CD4-positive, CD25-positive, alpha-beta regulatory T cell (primary cell): ENCODE data around the gene MKRN1. TPM values are rescaled to one million over a fixed set of nuclear protein-coding genes. Genes with fewer than 3 reads are reported as not detected.
"Not testable (repeated sequence)": the region's sequence is repeated elsewhere in the genome, so short reads cannot be mapped to it uniquely, and the experiment has no call there.

Experiments
- ATAC-seq, 2 donors: fragments of 150-1000 bp; cut with Tn5 transposase; one replicate each; pipeline ENCODE4 v1.10.0; 2021; ENCODE audit warnings: low read depth in 2 of 2, moderate number of reproducible peaks in 2 of 2, moderate library complexity in 1 of 2
- DNase-seq, 3 donors: peaks; one replicate each; pipeline versions ENCODE4 v3.0.0 to v3.0.0-alpha.2; 2012 to 2022; ENCODE audit warnings: mixed read lengths in 1 of 3
- H3K27ac ChIP-seq: one replicate; pipeline ENCODE4 v1.7.0; 2013; ENCODE audit warnings: mild to moderate bottlenecking, low read length; ENCODE audit not compliant: insufficient read depth, poor library complexity, severe bottlenecking
- H3K27me3 ChIP-seq: one replicate; pipeline ENCODE4 v1.7.0; 2013; ENCODE audit warnings: low read length; ENCODE audit not compliant: control insufficient read depth, insufficient read depth
- H3K36me3 ChIP-seq: one replicate; pipeline ENCODE4 v1.7.0; 2013; ENCODE audit warnings: mild to moderate bottlenecking, low read length, moderate library complexity; ENCODE audit not compliant: control insufficient read depth, insufficient read depth
- H3K4me1 ChIP-seq: 2 replicates; pipeline ENCODE4 v1.7.0; 2013; ENCODE audit warnings: mild to moderate bottlenecking, low read length; ENCODE audit not compliant: insufficient read depth, control insufficient read depth, poor library complexity, severe bottlenecking
- H3K4me3 ChIP-seq: one replicate; pipeline ENCODE4 v1.7.0; 2013; ENCODE audit warnings: low read depth, mild to moderate bottlenecking, low read length, moderate library complexity
- H3K9me3 ChIP-seq, 2 experiments: 1 replicate in 1 of 2; 2 replicates in 1 of 2; pipeline ENCODE4 v1.7.0; 2013; ENCODE audit warnings: low read length in 2 of 2, mild to moderate bottlenecking in 1 of 2, moderate library complexity in 1 of 2; ENCODE audit not compliant: control insufficient read depth in 2 of 2
- H3K27ac Mint-ChIP-seq, 3 donors: one replicate each; pipeline ENCODE4 v1.8.0; 2020 to 2022; ENCODE audit warnings: mild to moderate bottlenecking in 3 of 3, mixed read lengths in 3 of 3, moderate library complexity in 2 of 3
- H3K27me3 Mint-ChIP-seq: one replicate; pipeline ENCODE4 v1.8.0; 2022; ENCODE audit warnings: mild to moderate bottlenecking, mixed read lengths
- H3K36me3 Mint-ChIP-seq: one replicate; pipeline ENCODE4 v1.8.0; 2020; ENCODE audit warnings: mixed read lengths
- H3K4me1 Mint-ChIP-seq, 4 donors: one replicate each; pipeline ENCODE4 v1.8.0; 2020 to 2022; ENCODE audit warnings: mixed read lengths in 4 of 4, mild to moderate bottlenecking in 1 of 4
- H3K4me3 Mint-ChIP-seq, 4 donors: one replicate each; pipeline ENCODE4 v1.8.0; 2020 to 2022; ENCODE audit warnings: mild to moderate bottlenecking in 4 of 4, mixed read lengths in 4 of 4, moderate library complexity in 3 of 4
- H3K9me3 Mint-ChIP-seq, 7 donors: one replicate each; pipeline ENCODE4 v1.8.0; 2020 to 2022; ENCODE audit warnings: mixed read lengths in 7 of 7, mild to moderate bottlenecking in 3 of 7, moderate library complexity in 2 of 7
- polyA plus RNA-seq, 4 donors: library from polyadenylated mRNA; unstranded; fragments of 300-500 nt; fragmentation: Illumina TruSeq; gene quantifications; one replicate each; pipeline ENCODE4 v1.2.3, GENCODE V29; 2021
- total RNA-seq: library from RNA; stranded (reverse); gene quantifications from one replicate; pipeline ENCODE4 v1.2.3, GENCODE V29; 2022

Gene MKRN1
- total and polyA plus RNA-seq, 5 donors from 2014 or later, result 127 to 166 (median 152) TPM

DNA sequence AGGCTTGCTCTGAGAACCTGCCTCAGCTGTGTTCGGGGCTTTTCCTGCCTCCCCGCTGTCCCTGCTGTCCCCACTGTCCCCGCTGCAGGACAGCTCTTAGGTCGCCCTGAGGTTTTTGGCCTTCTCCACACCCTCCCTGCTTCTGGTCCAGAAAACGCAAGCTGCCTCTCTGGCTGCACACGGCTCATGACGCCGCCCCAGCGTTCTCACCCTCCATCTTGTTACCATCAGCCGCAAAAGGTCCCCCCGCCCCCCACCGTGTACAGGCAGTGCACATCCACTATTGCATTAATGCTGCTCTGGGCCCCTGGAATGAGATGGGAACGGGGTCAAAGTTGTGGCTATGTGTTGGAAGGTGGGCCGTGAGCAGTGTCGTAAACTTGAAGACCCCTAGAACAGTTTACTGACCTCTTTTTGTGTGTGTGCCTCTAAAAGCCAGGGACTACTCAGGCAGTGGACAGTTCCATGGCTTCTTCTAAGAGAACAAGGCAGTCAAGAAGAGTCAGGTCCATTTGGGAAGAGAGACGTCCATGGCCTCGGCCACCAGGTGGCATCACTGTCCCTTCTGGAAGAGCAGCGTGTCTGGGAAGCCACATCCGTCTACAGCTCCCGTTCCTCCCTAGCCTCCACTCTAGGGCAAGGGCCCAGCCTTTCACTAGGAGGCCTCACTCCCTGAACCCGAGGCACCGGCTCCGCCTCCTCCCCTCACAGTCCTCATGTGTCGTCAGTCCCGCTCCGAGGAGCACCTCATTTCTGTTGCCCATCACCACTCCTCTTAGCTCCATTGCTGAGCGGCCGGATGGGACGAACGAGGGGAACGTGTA is 38.5 kb upstream of the MKRN1 start:
- Mint-ChIP-seq H3K4me3 (no peak overlapping the region), H3K36me3 (no peaks in the 10 kb centered on the region), H3K27me3 (peaks cover 20% of the 10 kb centered on the region), H3K9me3 (peaks cover 0 to 2% (median 0%) of the 10 kb centered on the region in 7 donors), H3K4me1 (peaks cover 0 to 4% (median 1%) of the 10 kb centered on the region in 4 donors), H3K27ac (no peak overlapping the region)
- H3K9me3 ChIP-seq, result no peaks in the 10 kb centered on the region
- ATAC-seq (peak in 1 of 2 donors; percentile 39), DNase-seq (peak; percentile 29 to 69 (median 44))
- no peaks in the 10 kb centered on the region for H3K27me3 ChIP-seq
- H3K4me1 ChIP-seq, result no peaks in the 10 kb centered on the region
- no peaks in the 10 kb centered on the region for H3K36me3 ChIP-seq
- no peak overlapping the region for H3K4me3 ChIP-seq
- H3K27ac ChIP-seq, result no peak overlapping the region

DNA sequence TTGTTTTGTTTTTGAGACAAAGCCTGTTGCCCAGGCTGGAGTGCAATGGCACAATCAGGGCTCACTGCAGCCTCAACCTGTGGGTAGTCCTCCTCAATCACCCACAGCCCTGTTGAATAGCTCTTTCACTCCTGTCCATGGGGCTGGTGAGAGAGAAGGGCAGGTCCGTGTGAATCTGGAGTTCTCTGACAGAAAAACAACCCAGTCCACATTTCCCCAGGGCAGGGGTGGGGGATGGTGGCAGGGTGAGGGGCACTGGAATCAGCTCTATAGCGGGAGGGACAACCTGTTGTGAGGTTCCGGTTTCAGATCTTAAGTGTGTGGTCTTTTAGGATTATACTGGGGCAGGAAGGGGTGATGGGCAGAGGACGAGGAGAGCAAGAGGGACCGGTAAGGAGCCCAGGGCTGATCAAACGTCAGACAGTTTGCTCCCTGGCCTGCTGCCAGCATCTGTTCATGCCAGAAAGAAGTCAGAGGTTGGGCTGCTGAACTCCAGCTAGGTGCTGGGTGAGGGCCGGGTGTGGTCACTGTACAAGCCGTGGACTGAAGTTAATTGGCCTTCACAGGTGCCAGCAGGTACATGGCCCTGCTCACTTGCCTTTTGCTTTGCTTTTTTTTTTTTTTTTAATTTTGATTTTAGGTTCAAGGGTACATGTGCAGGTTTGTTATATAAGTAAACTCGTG is 33.2 kb upstream of the MKRN1 start:
- H3K4me3 Mint-ChIP-seq, result no peak overlapping the region
- H3K27me3 Mint-ChIP-seq, result peaks cover 5% of the 10 kb centered on the region
- H3K27ac ChIP-seq, result no peak overlapping the region
- H3K9me3 ChIP-seq, result no peaks in the 10 kb centered on the region
- no peaks in the 10 kb centered on the region for H3K4me1 Mint-ChIP-seq
- ATAC-seq, result no peak
- H3K36me3 ChIP-seq, result no peaks in the 10 kb centered on the region
- no peak overlapping the region for H3K27ac Mint-ChIP-seq
- H3K4me3 ChIP-seq, result no peak overlapping the region
- no peaks in the 10 kb centered on the region for H3K36me3 Mint-ChIP-seq
- no peaks in the 10 kb centered on the region for H3K27me3 ChIP-seq
- no peaks in the 10 kb centered on the region for H3K4me1 ChIP-seq
- no peaks in the 10 kb centered on the region for H3K9me3 Mint-ChIP-seq
- DNase-seq, result no peak

DNA sequence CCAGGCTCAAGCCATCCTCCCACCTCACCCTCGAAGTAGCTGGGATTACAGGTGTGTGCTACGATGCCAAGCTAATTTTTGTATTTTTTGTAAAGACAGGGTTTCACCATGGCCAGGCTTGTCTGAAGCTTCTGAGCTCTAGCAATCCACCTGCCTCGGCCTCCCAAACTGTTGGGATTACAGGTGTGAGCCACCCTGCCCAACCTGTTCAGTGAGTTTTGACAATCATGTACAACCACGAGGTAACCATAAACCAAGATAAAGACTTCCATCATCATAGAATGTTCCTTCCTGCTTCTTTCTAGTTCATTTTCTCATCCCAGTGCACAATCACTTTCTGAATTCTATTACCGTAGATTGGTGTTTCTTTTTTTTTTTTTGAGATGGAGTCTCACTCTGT is 30.5 kb upstream of the MKRN1 start:
- no peaks in the 10 kb centered on the region for H3K4me1 ChIP-seq
- no peaks in the 10 kb centered on the region for H3K4me1 Mint-ChIP-seq
- H3K27me3 Mint-ChIP-seq, result no peaks in the 10 kb centered on the region
- H3K36me3 ChIP-seq, result no peaks in the 10 kb centered on the region
- H3K4me3 Mint-ChIP-seq, result no peak overlapping the region
- no peaks in the 10 kb centered on the region for H3K9me3 Mint-ChIP-seq
- no peaks in the 10 kb centered on the region for H3K36me3 Mint-ChIP-seq
- no peak overlapping the region for H3K27ac ChIP-seq
- DNase-seq (no peak), ATAC-seq (no peak)
- no peak overlapping the region for H3K4me3 ChIP-seq
- no peaks in the 10 kb centered on the region for H3K9me3 ChIP-seq
- H3K27me3 ChIP-seq, result no peaks in the 10 kb centered on the region
- H3K27ac Mint-ChIP-seq, result no peak overlapping the region

DNA sequence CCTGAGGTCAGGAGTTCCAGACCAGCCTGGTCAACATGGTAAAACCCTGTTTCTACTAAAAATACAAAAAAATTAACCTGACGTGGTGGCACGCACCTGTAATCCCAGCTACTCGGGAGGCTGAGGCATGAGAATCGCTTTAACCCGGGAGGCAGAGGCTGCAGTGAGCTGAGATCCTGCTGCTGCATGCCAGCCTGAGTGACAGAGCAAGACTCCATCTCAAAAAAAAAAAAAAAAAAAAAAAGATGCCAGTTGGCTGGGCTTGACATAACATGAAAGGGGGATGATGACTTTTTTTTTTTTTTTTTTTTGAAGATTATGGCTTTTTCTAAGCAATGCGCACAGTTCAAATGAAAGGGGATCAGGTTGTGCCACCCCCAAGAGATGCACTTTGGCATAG is 28.3 kb upstream of the MKRN1 start:
- not testable (repeated sequence) for ATAC-seq, H3K27ac ChIP-seq, H3K4me1 ChIP-seq, H3K9me3 ChIP-seq, H3K27me3 Mint-ChIP-seq, H3K4me3 ChIP-seq, DNase-seq, H3K27me3 ChIP-seq, H3K4me1 Mint-ChIP-seq, H3K9me3 Mint-ChIP-seq, H3K4me3 Mint-ChIP-seq, H3K36me3 ChIP-seq, H3K36me3 Mint-ChIP-seq
- peak overlapping the region in 1 of 3 donors; percentile 64 for H3K27ac Mint-ChIP-seq

DNA sequence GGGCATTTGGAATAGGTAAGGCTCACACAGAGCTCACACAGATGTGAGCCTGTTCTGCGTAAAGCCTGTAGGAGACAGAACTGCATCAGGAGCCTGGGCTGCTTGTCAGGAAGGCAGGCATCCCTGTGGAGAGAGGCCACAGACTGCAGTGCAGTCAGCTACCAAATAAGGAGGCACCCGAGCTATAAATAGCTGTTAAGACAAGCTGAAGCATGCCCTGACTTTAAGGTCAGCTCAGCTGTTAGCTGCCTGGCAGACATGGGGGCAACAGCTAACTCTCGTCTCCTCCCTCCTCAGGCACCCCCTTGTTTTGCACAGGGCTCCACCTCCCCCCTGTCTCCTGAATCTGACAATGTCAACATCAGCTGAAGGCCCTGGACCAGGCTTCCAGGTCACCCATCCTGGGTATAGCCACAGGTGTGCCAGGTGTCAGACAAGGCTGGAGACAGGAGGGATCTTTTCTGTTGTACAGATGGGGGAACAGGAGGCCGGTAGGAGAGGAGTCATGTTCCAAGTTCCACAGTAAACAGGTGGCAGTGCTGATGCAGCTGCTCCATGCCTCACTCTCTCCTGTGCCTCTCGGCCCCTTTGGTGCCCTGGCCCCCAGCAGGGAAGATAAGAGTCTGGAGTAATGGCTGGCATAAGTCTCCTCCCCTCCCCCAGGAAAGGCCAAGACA is 27.6 kb upstream of the MKRN1 start:
- no peak overlapping the region for H3K4me3 Mint-ChIP-seq
- DNase-seq, result no peak
- H3K27me3 Mint-ChIP-seq, result no peaks in the 10 kb centered on the region
- Histone ChIP-seq H3K27me3 (no peaks in the 10 kb centered on the region), H3K27ac (no peak overlapping the region), H3K4me3 (no peak overlapping the region), H3K9me3 (no peaks in the 10 kb centered on the region), H3K4me1 (no peaks in the 10 kb centered on the region), H3K36me3 (no peaks in the 10 kb centered on the region)
- no peaks in the 10 kb centered on the region for H3K36me3 Mint-ChIP-seq
- ATAC-seq, result no peak
- no peaks in the 10 kb centered on the region for H3K9me3 Mint-ChIP-seq
- no peaks in the 10 kb centered on the region for H3K4me1 Mint-ChIP-seq
- no peak overlapping the region for H3K27ac Mint-ChIP-seq

DNA sequence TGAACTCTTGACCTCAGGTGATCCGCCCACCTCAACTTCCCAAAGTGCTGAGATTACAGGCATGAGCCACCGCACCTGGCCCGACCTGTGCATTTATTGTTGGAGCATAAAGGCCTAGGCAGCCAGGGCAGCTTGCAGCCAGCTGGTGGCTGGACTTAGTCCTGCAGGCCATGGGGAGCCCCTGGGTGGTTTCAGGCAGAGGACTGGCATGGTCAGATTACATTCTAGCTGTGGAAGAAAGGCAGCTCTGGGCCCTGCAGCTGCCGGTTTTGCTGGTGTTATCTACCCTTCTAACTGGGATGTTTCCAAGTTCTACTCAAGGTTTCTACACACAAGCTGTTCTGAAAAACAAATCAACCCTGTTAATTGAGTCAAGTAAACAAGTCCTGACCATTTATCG is 22.7 kb upstream of the MKRN1 start:
- no peaks in the 10 kb centered on the region for H3K36me3 ChIP-seq
- DNase-seq, result no peak
- Mint-ChIP-seq H3K36me3 (no peaks in the 10 kb centered on the region), H3K9me3 (no peaks in the 10 kb centered on the region), H3K4me3 (peak overlapping the region in 1 of 4 donors; percentile 58), H3K27me3 (no peaks in the 10 kb centered on the region), H3K27ac (no peak overlapping the region), H3K4me1 (no peaks in the 10 kb centered on the region)
- H3K4me3 ChIP-seq, result no peak overlapping the region
- no peaks in the 10 kb centered on the region for H3K9me3 ChIP-seq
- H3K27ac ChIP-seq, result no peak overlapping the region
- no peak for ATAC-seq
- H3K4me1 ChIP-seq, result no peaks in the 10 kb centered on the region
- H3K27me3 ChIP-seq, result no peaks in the 10 kb centered on the region

DNA sequence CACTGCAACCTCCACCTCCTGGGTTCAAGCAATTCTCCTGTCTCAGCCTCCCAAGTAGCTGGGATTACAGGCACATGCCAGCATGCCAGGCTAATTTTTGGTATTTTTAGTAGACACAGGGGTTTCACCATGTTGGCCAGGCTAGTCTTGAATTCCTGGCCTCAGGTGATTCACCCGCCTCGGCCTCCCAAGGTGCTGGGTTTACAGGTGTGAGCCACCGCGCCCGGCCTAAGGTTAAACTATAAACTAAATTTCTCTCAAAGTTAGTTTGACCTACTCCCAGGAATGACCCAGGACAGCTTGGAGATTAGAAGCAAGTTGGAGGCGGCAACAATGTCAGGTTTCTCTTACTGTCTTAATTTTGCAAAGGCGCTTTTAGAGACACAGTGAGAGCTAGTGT is 18.5 kb upstream of the MKRN1 start:
- ATAC-seq, H3K36me3 ChIP-seq, H3K4me3 Mint-ChIP-seq, H3K27ac Mint-ChIP-seq, H3K27me3 ChIP-seq, DNase-seq, H3K4me1 ChIP-seq, H3K27ac ChIP-seq, H3K4me3 ChIP-seq, H3K27me3 Mint-ChIP-seq, H3K9me3 Mint-ChIP-seq, H3K9me3 ChIP-seq, H3K4me1 Mint-ChIP-seq, H3K36me3 Mint-ChIP-seq: not testable (repeated sequence)
